K562 (cell line): Measurements from ENCODE around the gene APOC1. TPM values are rescaled to one million over a fixed set of nuclear protein-coding genes. Genes with fewer than 3 reads are reported as not detected.

Experiments used
- ADNP ChIP-seq: fragments of 200-800 bp; sonication (Bioruptor generic); IDR thresholded peaks from 2 replicates; pipeline ENCODE4 v1.6.1; 2016; ENCODE audit warnings: missing genetic modification characterization, missing compliant biosample characterization
- BACH1 ChIP-seq: fragments of 200-800 bp; sonication (Bioruptor generic); IDR thresholded peaks from 2 replicates; pipeline ENCODE4 v1.6.1; 2016; ENCODE audit warnings: missing genetic modification characterization, missing compliant biosample characterization
- CBX3 ChIP-seq, 2 experiments: IDR thresholded peaks; 1 replicate in 1 of 2; 2 replicates in 1 of 2; pipeline ENCODE4 v1.6.1; 2012; ENCODE audit warnings: inconsistent platforms in 2 of 2, low read length in 2 of 2, borderline replicate concordance in 1 of 2, control low read depth in 1 of 2
- ELF1 ChIP-seq: fragments of 200-800 bp; sonication (Bioruptor generic); IDR thresholded peaks from 2 replicates; pipeline ENCODE4 v1.6.1; 2016; ENCODE audit warnings: missing genetic modification characterization, missing compliant biosample characterization
- MXI1 ChIP-seq: IDR thresholded peaks from 2 replicates; pipeline ENCODE4 v1.6.1; 2011; ENCODE audit warnings: low read depth, mild to moderate bottlenecking, improper control_type of control experiment, low read length
- PML ChIP-seq: IDR thresholded peaks from 2 replicates; pipeline ENCODE4 v1.6.1; 2012; ENCODE audit warnings: low read length, inconsistent platforms
- POLR2AphosphoS5 ChIP-seq: IDR thresholded peaks from 2 replicates; pipeline ENCODE4 v1.6.1; 2011; ENCODE audit warnings: mild to moderate bottlenecking, low read depth, low read length, moderate library complexity; ENCODE audit not compliant: control insufficient read depth, insufficient read depth
- POLR2G ChIP-seq: fragments of 200-400 bp; formaldehyde crosslinking; IDR thresholded peaks from 2 replicates; pipeline ENCODE4 v1.6.1; 2017; ENCODE audit warnings: low read depth, mild to moderate bottlenecking, antibody characterized with exemption, low read length, moderate library complexity
- SMARCB1 ChIP-seq: IDR thresholded peaks from 2 replicates; pipeline ENCODE4 v1.6.1; 2011; ENCODE audit warnings: improper control_type of control experiment, low read depth; ENCODE audit not compliant: insufficient read length
- SRF ChIP-seq, 2 experiments: fragments of 250-450, 450-650 bp in 1 of 2; sonication (Bioruptor Pico) in 1 of 2; sonication (generic) in 1 of 2; formaldehyde crosslinking; IDR thresholded peaks; 2 replicates each; pipeline versions ENCODE4 v1.5.0 to v1.5.1; 2020 to 2022; ENCODE audit warnings: mild to moderate bottlenecking in 1 of 2, missing genetic modification reagents in 1 of 2
- ZNF695 ChIP-seq: fragments of 450-650 bp; formaldehyde crosslinking; IDR thresholded peaks from 2 replicates; pipeline ENCODE4 v1.4.0; 2020; ENCODE audit warnings: mild to moderate bottlenecking, moderate library complexity
- ZNF717 ChIP-seq: fragments of 250-450 bp; sonication (Bioruptor Pico); IDR thresholded peaks from 2 replicates; pipeline ENCODE4 v1.5.0; 2021
- ZNF75A ChIP-seq: fragments of 450-650 bp; formaldehyde crosslinking; IDR thresholded peaks from 2 replicates; pipeline ENCODE4 v1.4.0; 2020; ENCODE audit warnings: mild to moderate bottlenecking
- ZNF764 ChIP-seq: fragments of 250-450 bp; sonication (Bioruptor Pico); IDR thresholded peaks from 2 replicates; pipeline ENCODE4 v1.4.0; 2020; ENCODE audit warnings: low read depth, mild to moderate bottlenecking, moderate library complexity
- polyA plus RNA-seq, 8 experiments: library from polyadenylated mRNA; depleted of rRNA in 4 of 8; stranded (reverse) in 5 of 8; unstranded in 3 of 8; fragments of >200 nt; fragmentation: Nextera tagmentation in 2 of 8; fragmentation: Illumina TruSeq in 1 of 8; extraction: Ambion mirVana in 2 of 8; extraction: Trizol in 1 of 8; gene quantifications; 2 replicates each; pipeline versions ENCODE4 v1.2.1 to v1.2.3, GENCODE V29; 2011 to 2014; ENCODE audit warnings: inconsistent platforms in 1 of 8, missing spikeins in 1 of 8
- total RNA-seq, 7 experiments: library from RNA; depleted of rRNA in 6 of 7; stranded (reverse); fragments of >200 nt in 6 of 7; fragmentation: Illumina TruSeq in 2 of 7; extraction: Trizol in 2 of 7; gene quantifications; 2 replicates each; pipeline versions ENCODE4 v1.2.1 to v1.2.3, GENCODE V29; 2011 to 2021; ENCODE audit warnings: low replicate concordance in 1 of 7
- TF ChIP-seq, protein P1 (sequence below): fragments of 250-450 bp; sonication (Bioruptor Pico); IDR thresholded peaks from 2 replicates; pipeline ENCODE4 v1.5.0; 2021; ENCODE audit warnings: mild to moderate bottlenecking, moderate library complexity
- TF ChIP-seq, protein P2 (sequence below): fragments of 450-650 bp; IDR thresholded peaks from 2 replicates; pipeline ENCODE4 v1.6.1; 2016; ENCODE audit warnings: missing biosample characterization, missing genetic modification characterization
- TF ChIP-seq, protein P3 (sequence below): fragments of 200-800 bp; sonication (Bioruptor generic); IDR thresholded peaks from 2 replicates; pipeline ENCODE4 v1.6.1; 2016; ENCODE audit warnings: missing genetic modification characterization, missing compliant biosample characterization

APOC1 gene
- total and polyA plus RNA-seq, 9 of the 15 experiments (the other 6 are each of a cell fraction or from before 2014, with no cell fraction given): 115 to 408 (median 220) TPM

DNA sequence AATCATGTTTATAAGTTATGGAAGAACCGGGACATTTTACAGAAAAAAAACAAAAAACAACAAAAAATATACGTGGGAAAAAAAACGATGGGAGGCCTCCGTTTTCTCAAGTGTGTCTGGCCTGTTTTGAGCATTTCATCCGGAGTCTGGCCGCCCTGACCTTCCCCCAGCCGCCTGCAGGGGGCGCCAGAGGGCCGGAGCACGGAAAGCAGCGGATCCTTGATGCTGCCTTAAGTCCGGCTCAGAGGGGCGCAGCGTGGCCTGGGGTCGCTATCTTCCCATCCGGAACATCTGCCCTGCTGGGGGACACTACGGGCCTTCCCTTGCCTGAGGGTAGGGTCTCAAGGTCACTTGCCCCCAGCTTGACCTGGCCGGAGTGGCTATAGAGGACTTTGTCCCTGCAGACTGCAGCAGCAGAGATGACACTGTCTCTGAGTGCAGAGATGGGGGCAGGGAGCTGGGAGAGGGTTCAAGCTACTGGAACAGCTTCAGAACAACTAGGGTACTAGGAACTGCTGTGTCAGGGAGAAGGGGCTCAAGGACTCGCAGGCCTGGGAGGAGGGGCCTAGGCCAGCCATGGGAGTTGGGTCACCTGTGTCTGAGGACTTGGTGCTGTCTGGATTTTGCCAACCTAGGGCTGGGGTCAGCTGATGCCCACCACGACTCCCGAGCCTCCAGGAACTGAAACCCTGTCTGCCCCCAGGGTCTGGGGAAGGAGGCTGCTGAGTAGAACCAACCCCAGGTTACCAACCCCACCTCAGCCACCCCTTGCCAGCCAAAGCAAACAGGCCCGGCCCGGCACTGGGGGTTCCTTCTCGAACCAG, 10.6 kb upstream of the APOC1 start (continued):
- TF ChIP-seq POLR2AphosphoS5 (peak; percentile 48), ZNF717 (no peak), SMARCB1 (no peak), CBX3 (IDR thresholded peaks at IDR 0.05; ENCODE audit: borderline replicate concordance in 1 of 2, low read length in 2 of 2) (no peak), ELF1 (tag) (no peak), MXI1 (no peak), ZNF764 (CRISPR knock-in tag) (no peak), ADNP (tag) (no peak), PML (no peak; the same call in 1 of the 2 replicates), ZNF695 (CRISPR knock-in tag) (no peak), SRF (CRISPR knock-in tag; IDR thresholded peaks at IDR 0.05) (no peak; a peak in 1 of 4 replicates), POLR2G (peak; percentile 74), ZNF75A (no peak), BACH1 (tag) (no peak)
- TF ChIP-seq, protein P1, sequence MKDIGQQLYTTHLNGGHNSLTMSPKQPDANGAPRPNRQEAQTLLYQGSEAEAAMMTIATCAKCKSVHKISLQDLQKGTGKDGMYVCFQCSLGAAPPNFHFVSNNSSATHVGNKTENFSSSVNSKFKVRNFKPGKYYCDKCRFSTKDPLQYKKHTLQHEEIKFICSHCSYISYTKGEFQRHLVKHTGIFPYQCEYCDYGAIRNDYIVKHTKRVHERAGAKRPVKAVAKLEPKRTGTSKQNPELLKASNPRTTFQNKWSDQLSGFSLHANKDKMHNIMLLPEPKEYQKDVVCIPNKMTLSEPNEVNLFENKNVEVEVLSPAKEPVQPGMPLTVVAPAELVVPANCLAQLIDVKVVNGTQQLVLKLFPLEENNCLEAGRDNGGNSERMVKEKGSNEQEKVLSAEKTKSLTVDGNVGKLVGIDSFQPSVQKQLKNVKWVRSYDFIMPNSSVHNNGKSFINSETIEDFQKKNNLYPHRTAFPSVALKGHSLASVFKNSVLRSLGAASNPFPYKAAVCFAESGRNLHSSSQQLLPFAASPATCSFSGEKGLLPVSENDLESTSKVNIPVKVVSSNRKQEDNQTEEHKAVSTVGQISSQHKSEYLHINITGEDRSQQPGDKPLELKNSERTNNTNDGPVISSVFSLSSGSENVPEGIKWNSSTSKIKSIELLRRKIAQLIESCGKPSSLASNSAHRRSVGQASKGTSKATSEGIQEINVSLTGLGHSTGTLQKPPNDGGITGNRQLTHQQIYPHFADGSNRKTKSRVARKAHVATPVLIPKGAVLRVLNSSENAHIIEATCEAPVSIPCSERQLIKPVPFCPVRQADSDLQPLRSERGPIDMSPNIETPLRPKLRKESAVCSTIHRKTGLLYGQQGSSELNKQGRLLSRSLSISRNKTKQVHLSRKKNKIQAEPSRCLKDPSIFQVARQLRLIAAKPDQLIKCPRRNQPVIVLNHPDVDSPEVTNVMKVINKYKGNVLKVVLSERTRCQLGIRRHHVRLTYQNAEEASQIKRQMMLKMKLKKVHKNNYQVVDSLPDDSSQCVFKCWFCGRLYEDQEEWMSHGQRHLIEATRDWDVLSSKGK: no peak
- TF ChIP-seq, protein P2, sequence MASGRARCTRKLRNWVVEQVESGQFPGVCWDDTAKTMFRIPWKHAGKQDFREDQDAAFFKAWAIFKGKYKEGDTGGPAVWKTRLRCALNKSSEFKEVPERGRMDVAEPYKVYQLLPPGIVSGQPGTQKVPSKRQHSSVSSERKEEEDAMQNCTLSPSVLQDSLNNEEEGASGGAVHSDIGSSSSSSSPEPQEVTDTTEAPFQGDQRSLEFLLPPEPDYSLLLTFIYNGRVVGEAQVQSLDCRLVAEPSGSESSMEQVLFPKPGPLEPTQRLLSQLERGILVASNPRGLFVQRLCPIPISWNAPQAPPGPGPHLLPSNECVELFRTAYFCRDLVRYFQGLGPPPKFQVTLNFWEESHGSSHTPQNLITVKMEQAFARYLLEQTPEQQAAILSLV (tag): no peak
- TF ChIP-seq, protein P3, sequence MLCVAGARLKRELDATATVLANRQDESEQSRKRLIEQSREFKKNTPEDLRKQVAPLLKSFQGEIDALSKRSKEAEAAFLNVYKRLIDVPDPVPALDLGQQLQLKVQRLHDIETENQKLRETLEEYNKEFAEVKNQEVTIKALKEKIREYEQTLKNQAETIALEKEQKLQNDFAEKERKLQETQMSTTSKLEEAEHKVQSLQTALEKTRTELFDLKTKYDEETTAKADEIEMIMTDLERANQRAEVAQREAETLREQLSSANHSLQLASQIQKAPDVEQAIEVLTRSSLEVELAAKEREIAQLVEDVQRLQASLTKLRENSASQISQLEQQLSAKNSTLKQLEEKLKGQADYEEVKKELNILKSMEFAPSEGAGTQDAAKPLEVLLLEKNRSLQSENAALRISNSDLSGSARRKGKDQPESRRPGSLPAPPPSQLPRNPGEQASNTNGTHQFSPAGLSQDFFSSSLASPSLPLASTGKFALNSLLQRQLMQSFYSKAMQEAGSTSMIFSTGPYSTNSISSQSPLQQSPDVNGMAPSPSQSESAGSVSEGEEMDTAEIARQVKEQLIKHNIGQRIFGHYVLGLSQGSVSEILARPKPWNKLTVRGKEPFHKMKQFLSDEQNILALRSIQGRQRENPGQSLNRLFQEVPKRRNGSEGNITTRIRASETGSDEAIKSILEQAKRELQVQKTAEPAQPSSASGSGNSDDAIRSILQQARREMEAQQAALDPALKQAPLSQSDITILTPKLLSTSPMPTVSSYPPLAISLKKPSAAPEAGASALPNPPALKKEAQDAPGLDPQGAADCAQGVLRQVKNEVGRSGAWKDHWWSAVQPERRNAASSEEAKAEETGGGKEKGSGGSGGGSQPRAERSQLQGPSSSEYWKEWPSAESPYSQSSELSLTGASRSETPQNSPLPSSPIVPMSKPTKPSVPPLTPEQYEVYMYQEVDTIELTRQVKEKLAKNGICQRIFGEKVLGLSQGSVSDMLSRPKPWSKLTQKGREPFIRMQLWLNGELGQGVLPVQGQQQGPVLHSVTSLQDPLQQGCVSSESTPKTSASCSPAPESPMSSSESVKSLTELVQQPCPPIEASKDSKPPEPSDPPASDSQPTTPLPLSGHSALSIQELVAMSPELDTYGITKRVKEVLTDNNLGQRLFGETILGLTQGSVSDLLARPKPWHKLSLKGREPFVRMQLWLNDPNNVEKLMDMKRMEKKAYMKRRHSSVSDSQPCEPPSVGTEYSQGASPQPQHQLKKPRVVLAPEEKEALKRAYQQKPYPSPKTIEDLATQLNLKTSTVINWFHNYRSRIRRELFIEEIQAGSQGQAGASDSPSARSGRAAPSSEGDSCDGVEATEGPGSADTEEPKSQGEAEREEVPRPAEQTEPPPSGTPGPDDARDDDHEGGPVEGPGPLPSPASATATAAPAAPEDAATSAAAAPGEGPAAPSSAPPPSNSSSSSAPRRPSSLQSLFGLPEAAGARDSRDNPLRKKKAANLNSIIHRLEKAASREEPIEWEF (CRISPR knock-in tag): no peak
